ENCODE results near the gene HOMER3.

Gene HOMER3

GRCh38 chr19:18946918-18947317, 5.9 kb upstream of the HOMER3 start:
- TF ChIP-seq ZNF704 (tag by site-specific recombination; IDR thresholded peaks at IDR 0.05) (no peak), ZNF24 (tag by site-specific recombination; IDR thresholded peaks at IDR 0.05) (no peak), ZBTB20 (tag by site-specific recombination; IDR thresholded peaks at IDR 0.05) (no peak)
- TF ChIP-seq, protein P1, sequence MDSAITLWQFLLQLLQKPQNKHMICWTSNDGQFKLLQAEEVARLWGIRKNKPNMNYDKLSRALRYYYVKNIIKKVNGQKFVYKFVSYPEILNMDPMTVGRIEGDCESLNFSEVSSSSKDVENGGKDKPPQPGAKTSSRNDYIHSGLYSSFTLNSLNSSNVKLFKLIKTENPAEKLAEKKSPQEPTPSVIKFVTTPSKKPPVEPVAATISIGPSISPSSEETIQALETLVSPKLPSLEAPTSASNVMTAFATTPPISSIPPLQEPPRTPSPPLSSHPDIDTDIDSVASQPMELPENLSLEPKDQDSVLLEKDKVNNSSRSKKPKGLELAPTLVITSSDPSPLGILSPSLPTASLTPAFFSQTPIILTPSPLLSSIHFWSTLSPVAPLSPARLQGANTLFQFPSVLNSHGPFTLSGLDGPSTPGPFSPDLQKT (IDR thresholded peaks at IDR 0.05; ENCODE audit: borderline replicate concordance, low read depth, low read length): no peak
- Histone ChIP-seq H3K9me3 (ENCODE audit: control insufficient read depth, insufficient read depth, low read depth, low read length) (no peaks in the 10 kb centered on the region), H3K27ac (ENCODE audit: extremely low read depth, low read depth, low read length) (no peak overlapping the region), H3K4me1 (ENCODE audit: control insufficient read depth, insufficient read depth, low read length) (no peaks in the 10 kb centered on the region), H3K36me3 (ENCODE audit: control insufficient read depth in 2 of 2, insufficient read depth in 1 of 2, low read length in 2 of 2) (no peaks in the 10 kb centered on the region), H3K4me3 (ENCODE audit: low read depth, low read length) (no peak overlapping the region)
- CTCF ChIA-PET: no interaction called here
- POLR2A ChIA-PET: no interaction called here

- Histone ChIP-seq H3K36me3 (ENCODE audit: control insufficient read depth in 2 of 2, insufficient read depth in 1 of 2, low read length in 2 of 2) (no peaks in the 10 kb centered on the region), H3K27ac (ENCODE audit: extremely low read depth, low read depth, low read length) (no peak overlapping the region), H3K4me1 (ENCODE audit: control insufficient read depth, insufficient read depth, low read length) (no peaks in the 10 kb centered on the region), H3K9me3 (ENCODE audit: control insufficient read depth, insufficient read depth, low read depth, low read length) (no peaks in the 10 kb centered on the region), H3K4me3 (ENCODE audit: low read depth, low read length) (no peak overlapping the region)
- ChIA-PET POLR2A (no interaction called here), CTCF (interaction anchor here (0.5 to 4.5 kb wide), 2 partner anchors 41 to 193 kb away, joined by 3 to 23 read pairs; no protein-coding TSS in a partner anchor)
- TF ChIP-seq ZNF239 (tag by site-specific recombination; IDR thresholded peaks at IDR 0.05) (no peak), ZFP3 (tag by site-specific recombination; IDR thresholded peaks at IDR 0.05; ENCODE audit: low read depth) (peak; percentile 93)
These were observed 5.3 kb upstream of the HOMER3 start for GRCh38 chr19:18946335-18946734.

GRCh38 chr19:18945297-18945696, 4.3 kb upstream of the HOMER3 start:
- POLR2A ChIA-PET: interaction anchor here (0.6 kb wide), 1 partner anchor 213 kb away, joined by 8 read pairs; no protein-coding TSS in a partner anchor
- CTCF ChIA-PET: interaction anchor here (4.5 kb wide), 1 partner anchor 42 kb away, joined by 23 read pairs; no protein-coding TSS in a partner anchor
- TF ChIP-seq GFI1B (tag by site-specific recombination; IDR thresholded peaks at IDR 0.05) (no peak), ZNF391 (tag by site-specific recombination; IDR thresholded peaks at IDR 0.05; ENCODE audit: borderline replicate concordance, low read depth) (no peak), PATZ1 (tag by site-specific recombination; IDR thresholded peaks at IDR 0.05) (no peak)
- Histone ChIP-seq H3K36me3 (ENCODE audit: control insufficient read depth in 2 of 2, insufficient read depth in 1 of 2, low read length in 2 of 2) (no peaks in the 10 kb centered on the region), H3K4me3 (ENCODE audit: low read depth, low read length) (no peak overlapping the region), H3K4me1 (ENCODE audit: control insufficient read depth, insufficient read depth, low read length) (no peaks in the 10 kb centered on the region), H3K27ac (ENCODE audit: extremely low read depth, low read depth, low read length) (no peak overlapping the region), H3K9me3 (ENCODE audit: control insufficient read depth, insufficient read depth, low read depth, low read length) (no peaks in the 10 kb centered on the region)

DNA sequence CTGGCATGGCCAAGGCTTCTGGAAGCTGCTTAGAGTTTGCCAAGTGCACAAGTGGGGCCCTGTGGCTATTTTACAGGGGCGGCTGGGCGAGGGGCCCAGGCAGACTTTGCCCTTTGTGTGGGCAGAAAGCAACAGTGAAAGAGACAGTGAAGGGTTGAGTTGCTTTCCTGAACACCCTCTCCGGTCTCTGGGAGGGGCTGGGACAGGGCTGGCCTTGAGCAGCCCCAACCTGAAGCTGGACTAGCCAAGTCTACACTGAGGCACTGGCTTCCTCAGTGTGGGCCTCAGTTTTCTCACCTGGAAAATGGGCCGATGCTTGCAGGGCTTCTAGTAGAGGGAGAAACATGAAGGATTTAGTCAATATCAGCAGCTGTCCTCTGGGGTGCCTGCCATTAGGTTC, 2.4 kb upstream of the HOMER3 start:
- Histone ChIP-seq H3K9me3 (ENCODE audit: control insufficient read depth, insufficient read depth, low read depth, low read length) (no peaks in the 10 kb centered on the region), H3K4me1 (ENCODE audit: control insufficient read depth, insufficient read depth, low read length) (peaks cover 2% of the 10 kb centered on the region; the same call in 1 of the 2 replicates), H3K4me3 (ENCODE audit: low read depth, low read length) (no peak overlapping the region), H3K27ac (ENCODE audit: extremely low read depth, low read depth, low read length) (no peak overlapping the region), H3K36me3 (ENCODE audit: control insufficient read depth in 2 of 2, insufficient read depth in 1 of 2, low read length in 2 of 2) (no peaks in the 10 kb centered on the region)
- TF ChIP-seq ZSCAN4 (tag by site-specific recombination; IDR thresholded peaks at IDR 0.05): no peak
- no peak for TF ChIP-seq ZNF221 (tag by site-specific recombination; IDR thresholded peaks at IDR 0.05; ENCODE audit: borderline replicate concordance)
- TF ChIP-seq ZNF670 (tag by site-specific recombination; IDR thresholded peaks at IDR 0.05; ENCODE audit: low read depth): no peak
- TF ChIP-seq ZNF132 (tag by site-specific recombination; IDR thresholded peaks at IDR 0.05; ENCODE audit: borderline replicate concordance): no peak
- no peak for TF ChIP-seq ZSCAN30 (tag by site-specific recombination; IDR thresholded peaks at IDR 0.05)
- TF ChIP-seq, protein P2, sequence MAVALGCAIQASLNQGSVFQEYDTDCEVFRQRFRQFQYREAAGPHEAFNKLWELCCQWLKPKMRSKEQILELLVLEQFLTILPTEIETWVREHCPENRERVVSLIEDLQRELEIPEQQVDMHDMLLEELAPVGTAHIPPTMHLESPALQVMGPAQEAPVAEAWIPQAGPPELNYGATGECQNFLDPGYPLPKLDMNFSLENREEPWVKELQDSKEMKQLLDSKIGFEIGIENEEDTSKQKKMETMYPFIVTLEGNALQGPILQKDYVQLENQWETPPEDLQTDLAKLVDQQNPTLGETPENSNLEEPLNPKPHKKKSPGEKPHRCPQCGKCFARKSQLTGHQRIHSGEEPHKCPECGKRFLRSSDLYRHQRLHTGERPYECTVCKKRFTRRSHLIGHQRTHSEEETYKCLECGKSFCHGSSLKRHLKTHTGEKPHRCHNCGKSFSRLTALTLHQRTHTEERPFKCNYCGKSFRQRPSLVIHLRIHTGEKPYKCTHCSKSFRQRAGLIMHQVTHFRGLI (tag by site-specific recombination; IDR thresholded peaks at IDR 0.05): no peak
- TF ChIP-seq ZFHX2 (tag by site-specific recombination; conservative IDR thresholded peaks at IDR 0.05): peak; percentile 35; the same call in 1 of the 2 replicates
- TF ChIP-seq ZNF211 (tag by site-specific recombination; IDR thresholded peaks at IDR 0.05; ENCODE audit: low read depth): no peak
- ChIA-PET POLR2A (no interaction called here), CTCF (interaction anchor here (1.2 to 4.5 kb wide), 2 partner anchors 24 to 43 kb away, joined by 4 to 23 read pairs; partner anchors contain the start of genes COPE and DDX49)

Data from HEK293 (cell line).